PC-9 (cell line): ENCODE results near the gene C13orf46.

Source experiments
- EZH2 ChIP-seq: fragments of 200-600 bp; sonication (generic); IDR thresholded peaks from 2 replicates; pipeline ENCODE4 v1.8.0; 2017; ENCODE audit warnings: antibody characterized with exemption, low read depth
- TF ChIP-seq, protein P1 (sequence below): fragments of 200-600 bp; sonication (generic); conservative IDR thresholded peaks from 2 replicates; pipeline ENCODE4 v1.6.1; 2017; ENCODE audit warnings: mixed run types, antibody characterized with exemption, mild to moderate bottlenecking, moderate library complexity

GRCh38 chr13:113995051-113995601 is 21.2 kb upstream of the C13orf46 start:
- TF ChIP-seq, protein P1, sequence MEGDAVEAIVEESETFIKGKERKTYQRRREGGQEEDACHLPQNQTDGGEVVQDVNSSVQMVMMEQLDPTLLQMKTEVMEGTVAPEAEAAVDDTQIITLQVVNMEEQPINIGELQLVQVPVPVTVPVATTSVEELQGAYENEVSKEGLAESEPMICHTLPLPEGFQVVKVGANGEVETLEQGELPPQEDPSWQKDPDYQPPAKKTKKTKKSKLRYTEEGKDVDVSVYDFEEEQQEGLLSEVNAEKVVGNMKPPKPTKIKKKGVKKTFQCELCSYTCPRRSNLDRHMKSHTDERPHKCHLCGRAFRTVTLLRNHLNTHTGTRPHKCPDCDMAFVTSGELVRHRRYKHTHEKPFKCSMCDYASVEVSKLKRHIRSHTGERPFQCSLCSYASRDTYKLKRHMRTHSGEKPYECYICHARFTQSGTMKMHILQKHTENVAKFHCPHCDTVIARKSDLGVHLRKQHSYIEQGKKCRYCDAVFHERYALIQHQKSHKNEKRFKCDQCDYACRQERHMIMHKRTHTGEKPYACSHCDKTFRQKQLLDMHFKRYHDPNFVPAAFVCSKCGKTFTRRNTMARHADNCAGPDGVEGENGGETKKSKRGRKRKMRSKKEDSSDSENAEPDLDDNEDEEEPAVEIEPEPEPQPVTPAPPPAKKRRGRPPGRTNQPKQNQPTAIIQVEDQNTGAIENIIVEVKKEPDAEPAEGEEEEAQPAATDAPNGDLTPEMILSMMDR = no peak
- TF ChIP-seq EZH2 = no peak
